GM21786 (cell line): ENCODE results near the gene GAD1.
A peak's percentile ranks its signal among the peaks of the same experiment; 100 is the strongest.

Source experiments
- ATAC-seq: cut with Tn5 transposase; IDR thresholded peaks from one replicate; pipeline ENCODE4 v1.9.1; 2021; ENCODE audit not compliant: unreplicated experiment

GAD1 gene

DNA sequence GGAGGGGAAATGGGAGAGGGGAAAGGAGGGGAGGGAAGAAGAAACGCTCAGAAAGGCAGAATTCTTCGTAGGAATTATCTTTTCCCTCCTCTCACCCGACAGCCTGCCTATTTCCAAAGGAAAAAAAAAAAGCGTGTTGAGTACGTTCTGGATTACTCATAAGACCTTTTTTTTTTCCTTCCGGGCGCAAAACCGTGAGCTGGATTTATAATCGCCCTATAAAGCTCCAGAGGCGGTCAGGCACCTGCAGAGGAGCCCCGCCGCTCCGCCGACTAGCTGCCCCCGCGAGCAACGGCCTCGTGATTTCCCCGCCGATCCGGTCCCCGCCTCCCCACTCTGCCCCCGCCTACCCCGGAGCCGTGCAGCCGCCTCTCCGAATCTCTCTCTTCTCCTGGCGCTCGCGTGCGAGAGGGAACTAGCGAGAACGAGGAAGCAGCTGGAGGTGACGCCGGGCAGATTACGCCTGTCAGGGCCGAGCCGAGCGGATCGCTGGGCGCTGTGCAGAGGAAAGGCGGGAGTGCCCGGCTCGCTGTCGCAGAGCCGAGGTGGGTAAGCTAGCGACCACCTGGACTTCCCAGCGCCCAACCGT lies at the start of gene GAD1:
Gene GAD1, plus strand, starts transcription at position 384 of the 589 bp plus-strand sequence. CDS start 1,705 bp downstream, outside the sequence.
- ATAC-seq, result no peak

DNA sequence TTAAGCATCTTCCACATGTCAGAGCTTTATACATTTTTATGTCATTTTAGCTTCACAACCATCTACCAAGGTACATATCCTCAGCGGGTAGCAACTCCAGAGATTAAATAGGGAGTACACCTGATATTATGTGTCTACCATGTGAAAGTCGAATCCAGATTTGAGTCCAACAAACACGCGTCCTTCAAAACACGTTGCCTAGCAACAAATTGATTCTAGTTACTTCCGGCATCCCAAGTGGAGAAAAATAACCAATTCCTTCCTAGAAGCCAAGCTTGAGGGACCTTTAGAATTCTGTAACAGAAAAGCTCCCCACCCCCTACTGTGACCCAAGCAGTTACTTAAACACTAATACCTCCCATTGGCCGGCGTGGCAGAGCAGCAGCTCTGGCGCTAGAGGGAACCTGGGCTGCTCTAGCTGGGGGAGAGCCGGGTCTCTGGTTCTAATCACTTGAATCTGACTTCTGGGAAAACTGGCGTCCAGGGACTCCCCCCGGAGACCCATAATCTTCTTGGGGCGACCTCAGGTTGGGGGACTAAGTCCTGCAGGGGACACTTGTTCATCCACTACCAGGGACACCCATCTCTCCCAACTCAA lies 46.6 kb upstream of the GAD1 start, which contains the start of gene ERICH2:
Gene ERICH2, plus strand, starts transcription at position 371 of the 598 bp plus-strand sequence. CDS start 304 bp downstream, outside the sequence.
- peak; percentile 49 for ATAC-seq

DNA sequence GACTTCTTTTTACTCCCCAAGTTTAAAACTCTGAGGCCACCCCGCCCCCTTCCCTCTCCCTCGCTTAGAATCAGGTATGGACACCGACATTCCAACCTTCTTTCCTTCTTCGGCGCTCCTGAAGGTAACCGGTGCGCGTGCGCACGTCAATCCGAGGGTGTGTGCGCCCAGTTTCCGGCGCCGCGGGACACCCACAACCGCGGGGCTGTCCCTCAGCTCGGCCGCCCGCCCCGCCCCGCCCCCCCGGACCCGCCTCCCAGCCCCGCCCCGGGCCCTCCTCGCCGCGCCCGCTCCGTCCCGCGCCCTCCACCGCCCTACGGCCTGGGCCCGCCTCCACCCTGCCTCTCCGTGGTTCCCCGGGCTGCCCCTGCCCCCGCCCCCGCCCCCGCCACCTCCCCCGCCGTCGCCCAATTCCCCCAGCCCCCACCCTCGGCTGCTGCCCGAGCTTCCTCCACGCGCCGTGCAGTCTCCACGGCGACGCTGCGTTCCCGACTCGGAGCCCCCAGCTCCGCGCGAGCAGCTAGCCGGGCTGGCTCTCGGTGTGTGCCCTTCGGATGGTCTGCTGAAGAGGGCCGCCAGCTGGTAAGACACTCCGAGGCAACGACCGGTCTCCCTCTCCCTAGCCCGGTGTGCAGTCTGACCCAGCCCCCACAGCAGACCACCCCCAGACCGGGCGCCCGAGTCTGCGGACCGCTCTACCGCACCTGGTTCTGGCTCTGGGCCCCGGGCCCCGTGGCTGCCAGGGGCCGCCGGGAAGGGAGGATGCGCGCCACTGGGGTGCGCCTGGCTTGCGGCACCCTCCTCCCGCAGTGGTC lies 45.9 kb upstream of the GAD1 start:
- ATAC-seq, result peak; percentile 81

DNA sequence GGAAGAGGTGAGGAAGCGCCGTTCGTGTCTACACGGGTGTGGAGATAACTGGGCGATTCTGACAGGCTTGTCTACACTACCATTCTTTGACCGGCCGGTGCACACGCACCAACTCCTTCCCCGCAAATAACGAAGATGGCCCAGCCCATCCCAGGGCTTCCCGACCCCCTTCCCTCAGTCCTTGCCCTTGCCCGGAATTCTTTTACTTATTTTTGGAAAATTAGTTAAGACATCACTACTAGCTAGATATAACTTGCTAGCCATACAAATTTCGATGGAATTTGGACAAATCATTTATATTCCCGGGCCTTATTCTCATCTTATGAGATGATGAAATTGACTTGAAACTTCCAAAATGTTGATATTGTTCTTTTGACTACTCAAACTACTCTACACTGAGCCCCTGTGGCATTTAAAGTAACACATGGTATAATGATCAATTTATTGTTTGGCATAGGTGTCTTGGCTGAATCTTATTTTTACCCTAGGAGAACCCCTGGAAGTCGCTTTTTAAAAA lies 45.2 kb upstream of the GAD1 start:
- ATAC-seq, result no peak

DNA sequence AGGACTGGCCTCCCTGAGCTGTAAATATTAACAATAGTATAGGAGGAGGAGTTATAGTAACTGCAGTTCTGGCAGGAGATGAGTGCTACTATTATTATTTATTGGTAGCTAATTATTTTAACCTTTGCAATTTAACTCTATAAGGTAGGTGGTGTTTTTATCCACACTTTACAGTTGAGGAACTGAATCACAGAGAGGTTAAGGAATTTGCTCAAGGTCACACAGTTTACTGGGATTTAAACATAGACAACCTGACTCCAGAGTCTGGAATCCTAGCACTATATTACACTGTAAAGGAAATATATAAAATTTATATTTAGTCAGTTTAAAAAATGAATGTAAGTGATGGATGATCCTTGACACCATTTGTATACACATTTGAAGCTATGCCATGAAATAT lies 44.4 kb upstream of the GAD1 start:
- no peak for ATAC-seq

DNA sequence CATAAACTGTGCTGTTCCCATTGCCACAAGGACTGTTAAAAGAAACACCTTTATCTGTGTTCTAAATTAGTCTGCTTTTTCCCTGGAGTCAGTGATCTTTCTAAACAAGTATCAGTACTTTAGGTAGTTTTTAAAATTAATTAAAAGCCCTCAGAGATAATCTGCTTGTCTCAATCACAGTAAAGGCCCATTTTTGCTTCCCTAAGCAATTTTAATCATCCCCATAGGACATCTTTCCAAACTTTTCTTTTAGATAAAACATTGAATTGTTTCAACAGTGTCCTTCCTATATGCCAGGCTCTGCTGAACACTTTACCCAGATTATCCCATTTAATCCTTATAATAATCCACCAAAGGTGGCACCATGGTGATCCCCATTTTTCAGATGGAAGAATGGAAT lies 42.6 kb upstream of the GAD1 start:
- ATAC-seq, result no peak

DNA sequence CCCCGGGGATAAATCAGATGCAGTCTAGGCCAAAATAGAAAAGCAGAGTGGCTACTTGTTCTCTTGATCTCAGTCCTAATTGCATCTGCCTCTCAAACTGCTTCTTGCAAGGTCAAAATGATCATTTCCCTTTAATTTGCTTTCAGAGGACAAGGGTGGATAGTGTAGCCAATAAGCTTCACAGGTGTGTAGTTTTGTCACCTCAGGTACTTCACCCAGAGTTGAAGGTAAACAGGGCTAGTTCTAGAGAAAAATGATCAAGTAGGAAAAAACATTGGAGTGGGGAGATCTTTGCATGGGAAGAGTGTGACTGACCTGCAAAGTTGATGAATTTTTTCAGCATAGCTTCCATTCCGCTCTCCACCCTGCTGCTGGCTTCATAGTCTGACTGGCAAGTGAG lies 37.8 kb upstream of the GAD1 start:
- no peak for ATAC-seq

DNA sequence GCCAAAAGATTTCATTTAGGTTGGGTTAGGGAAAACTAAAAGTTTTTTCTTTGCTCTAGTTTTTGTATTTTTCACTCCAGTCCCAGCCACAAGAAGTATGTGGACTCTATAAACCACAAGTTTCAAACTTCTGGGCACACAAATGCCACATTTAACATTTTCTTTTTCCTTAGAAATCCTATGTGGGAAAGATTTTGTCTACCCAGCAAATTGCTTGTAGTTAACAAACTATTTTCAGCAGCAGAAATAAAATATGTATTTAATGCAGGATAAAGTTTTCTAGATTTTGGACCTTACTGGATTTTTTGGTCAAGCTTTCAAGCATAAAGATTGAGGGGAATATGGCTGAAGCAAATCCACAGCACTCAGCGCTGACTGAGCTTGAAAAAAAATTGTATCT lies 37.4 kb upstream of the GAD1 start:
- no peak for ATAC-seq

DNA sequence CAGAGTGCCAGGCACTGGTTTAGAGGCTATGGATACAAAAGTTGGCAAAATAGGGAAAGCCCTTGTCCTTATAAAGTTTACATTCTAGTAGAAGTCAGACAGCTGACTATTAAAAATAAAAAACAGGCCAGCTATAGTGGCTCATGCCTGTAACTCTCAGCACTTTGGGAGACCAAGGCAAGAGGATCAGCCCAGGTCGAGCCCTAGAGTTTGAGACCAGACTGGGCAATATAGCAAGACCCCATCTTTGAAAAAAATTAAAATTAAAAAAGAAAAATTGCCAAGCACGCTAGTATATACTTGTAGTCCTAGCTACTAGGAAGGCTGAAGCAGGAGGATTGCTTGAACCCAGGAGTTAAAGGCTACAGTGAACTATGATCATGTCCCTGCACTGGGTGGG lies 34.0 kb upstream of the GAD1 start:
- no peak for ATAC-seq

DNA sequence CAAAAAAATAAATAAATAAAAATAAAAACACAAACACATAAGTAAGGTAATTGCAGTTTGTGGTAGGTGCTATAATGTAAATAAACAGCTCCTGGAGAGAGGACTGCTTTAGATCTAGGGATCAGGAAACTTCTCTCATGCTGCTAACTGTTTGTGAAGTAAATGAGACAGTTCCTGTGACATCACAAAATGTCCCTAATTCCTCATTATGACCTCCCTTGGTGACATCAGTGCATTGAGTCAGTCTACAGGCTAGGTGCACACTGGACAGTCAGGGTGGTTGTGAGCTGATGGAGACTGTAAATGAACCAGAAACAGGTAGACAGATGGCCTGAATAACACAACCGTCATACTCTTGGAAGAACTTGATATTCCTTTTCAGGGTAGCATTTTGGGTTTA lies 33.1 kb upstream of the GAD1 start:
- ATAC-seq, result no peak

DNA sequence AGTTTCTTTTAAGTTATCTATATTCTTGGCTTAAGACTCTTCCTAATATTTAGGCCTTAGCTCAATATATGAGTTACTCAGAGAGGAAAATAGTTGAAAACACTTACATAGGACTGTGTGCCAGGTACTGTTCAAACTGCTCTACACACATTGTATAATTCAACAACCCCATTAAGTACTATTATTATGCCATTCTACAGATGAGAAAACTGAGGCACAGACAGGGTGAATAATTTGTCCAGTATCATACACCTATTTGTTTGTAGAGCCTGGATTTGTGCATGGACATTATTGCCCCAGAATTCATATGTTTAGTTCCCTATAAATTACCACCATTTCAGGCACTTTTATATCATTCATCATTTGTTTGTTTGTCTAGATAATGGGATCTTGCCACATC lies 17.7 kb upstream of the GAD1 start:
- ATAC-seq, result no peak

DNA sequence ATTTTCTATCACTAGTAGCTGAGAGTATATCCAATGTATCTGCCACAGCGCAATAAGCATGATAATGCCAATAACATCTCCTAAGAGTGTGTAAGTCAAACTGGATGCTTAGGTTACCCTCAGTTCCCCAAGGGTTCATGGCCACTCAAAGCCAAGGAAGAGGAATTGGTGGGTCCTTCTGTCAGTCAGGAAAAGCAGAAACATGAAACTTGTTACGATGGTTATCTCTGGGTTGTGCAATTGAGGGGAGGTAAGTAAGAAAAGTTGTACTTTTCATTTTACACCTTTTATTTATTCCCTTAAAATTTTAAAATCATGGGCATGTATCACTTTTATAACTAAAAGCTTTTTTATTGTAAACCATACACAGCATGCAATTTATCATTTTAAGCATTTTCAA lies 10.1 kb upstream of the GAD1 start:
- ATAC-seq, result no peak

DNA sequence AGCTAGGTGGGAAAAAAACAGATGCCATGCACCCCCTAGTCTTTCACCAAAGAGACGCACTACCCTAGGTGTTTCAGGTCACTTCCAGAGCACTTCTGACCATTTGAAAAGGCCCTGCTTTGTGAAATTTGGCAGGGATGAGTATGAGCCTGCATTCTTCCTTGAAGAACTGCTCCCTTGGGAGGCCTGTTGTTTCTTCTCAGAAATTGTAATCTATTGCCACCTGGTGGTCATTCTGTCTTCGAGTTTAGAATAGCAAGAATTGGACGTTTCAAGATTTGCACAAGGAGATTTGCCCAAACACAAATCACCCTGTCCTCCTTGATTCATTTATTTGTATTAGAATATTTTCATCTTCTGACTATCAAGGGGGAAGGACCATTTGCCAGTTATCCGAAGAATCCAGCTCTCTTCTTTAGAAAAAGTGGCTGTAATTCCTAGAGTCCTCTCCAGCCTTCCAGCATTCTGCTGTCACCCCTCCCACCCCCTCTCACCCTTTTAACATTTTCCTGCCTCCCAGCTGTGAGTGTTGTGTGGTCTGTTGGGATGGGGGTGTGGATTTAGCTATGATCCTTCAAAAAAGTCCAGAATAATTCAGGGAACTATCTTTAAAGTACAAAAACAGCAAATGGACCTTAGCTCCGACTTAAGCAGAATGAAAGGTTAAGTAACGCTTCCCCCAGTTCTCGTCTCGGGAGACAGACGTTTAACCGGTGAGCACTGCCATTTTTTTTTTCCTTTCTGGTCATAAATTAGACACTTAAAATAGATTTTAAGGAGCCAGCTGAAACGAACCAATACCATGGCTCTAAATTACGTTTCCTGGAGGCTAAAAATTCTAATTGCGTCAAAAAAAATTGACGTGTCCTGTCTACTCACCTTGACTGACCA lies 3.7 kb upstream of the GAD1 start:
- ATAC-seq, result no peak

DNA sequence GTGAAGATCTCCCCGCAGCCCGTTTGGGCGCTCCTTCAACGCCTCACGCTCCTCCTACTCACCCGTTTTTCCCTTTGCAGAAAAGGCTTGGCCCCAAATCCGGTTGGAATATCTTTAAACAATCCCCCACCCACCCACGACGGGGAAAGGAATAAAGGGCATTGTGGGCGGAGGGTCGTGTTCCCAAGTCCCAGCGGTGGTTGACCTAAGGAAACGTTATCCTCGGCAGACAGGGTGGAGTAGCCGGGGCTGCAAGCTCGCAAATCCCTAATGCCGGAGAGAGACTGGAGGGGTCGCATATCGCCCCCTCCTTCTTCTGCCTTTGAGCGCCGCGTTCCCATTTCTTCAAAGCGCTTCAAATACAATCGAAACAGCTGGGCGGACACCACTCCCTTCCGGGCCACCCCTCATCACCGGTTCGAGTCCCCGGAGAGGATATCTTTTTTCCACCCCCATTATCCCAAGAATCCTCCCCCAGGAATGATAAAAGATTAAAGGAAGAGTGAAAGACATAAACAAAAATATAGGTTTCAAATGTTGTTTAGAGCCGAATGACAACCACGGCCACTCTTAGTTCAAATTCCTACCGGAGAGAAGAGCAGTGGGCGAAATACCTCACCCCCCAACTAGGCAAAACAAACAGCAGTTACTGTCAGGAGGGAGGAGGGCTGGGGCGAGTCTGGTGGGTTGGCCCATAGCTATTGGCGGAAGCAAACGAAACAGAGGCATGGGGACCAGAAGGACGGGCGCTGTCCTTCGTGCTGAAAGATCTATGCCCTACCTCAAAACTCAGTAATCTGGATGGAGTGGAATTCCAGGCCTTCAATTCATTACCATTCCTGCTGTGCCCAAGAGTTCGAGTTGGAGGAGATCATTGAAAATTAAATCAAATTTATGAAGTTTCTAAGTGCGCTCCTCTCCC lies 2.8 kb upstream of the GAD1 start:
- ATAC-seq, result no peak

DNA sequence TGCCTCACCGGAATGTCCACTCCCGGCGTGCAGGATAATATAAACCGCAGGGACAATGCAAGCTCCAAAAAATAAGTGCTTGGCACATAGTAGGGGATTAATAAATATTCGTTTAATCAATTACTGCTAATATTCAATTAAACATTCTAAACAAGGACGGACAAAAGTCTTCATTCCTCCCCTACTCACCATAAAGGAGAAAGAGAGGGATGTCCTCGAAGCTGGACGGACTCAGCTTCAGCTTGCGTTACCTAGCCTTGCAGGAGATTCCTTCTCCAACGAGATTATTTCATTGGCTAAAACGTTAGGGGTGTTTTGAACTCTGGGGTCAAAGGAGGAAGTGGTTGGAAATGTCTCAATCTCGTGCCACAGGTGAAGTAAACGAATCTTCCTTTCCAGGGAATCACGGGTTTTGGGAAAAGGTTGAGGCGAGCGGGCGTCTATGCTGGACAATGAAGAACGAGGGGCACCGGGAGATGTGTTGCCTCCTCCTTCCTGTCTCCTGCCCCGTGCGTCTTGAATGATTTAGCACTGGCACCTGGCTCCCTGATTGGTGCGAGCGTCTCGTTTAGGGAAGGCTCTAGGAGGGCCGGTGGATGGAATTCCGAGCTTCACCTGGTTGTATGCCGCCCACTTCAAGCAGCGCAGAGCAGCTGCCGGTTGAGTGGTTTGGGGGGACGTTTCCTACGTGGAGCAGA lies 2.0 kb upstream of the GAD1 start:
- no peak for ATAC-seq

DNA sequence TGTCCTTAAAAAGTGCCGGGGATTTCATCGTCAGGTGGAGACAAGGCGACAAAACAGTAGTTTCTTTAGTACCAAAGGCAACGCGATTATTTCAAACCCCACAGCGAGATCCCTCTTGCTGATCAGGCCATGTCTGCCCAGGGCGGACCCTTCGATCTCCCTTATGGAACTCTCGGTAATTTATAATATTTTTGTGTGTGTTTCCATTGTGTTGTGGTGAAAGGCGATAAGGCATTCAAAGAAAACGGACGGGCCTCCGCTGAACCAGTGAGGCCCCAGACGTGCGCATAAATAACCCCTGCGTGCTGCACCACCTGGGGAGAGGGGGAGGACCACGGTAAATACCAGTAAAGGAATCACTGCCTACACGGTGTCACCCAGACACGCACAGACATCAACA lies 1.4 kb upstream of the GAD1 start:
- no peak for ATAC-seq

DNA sequence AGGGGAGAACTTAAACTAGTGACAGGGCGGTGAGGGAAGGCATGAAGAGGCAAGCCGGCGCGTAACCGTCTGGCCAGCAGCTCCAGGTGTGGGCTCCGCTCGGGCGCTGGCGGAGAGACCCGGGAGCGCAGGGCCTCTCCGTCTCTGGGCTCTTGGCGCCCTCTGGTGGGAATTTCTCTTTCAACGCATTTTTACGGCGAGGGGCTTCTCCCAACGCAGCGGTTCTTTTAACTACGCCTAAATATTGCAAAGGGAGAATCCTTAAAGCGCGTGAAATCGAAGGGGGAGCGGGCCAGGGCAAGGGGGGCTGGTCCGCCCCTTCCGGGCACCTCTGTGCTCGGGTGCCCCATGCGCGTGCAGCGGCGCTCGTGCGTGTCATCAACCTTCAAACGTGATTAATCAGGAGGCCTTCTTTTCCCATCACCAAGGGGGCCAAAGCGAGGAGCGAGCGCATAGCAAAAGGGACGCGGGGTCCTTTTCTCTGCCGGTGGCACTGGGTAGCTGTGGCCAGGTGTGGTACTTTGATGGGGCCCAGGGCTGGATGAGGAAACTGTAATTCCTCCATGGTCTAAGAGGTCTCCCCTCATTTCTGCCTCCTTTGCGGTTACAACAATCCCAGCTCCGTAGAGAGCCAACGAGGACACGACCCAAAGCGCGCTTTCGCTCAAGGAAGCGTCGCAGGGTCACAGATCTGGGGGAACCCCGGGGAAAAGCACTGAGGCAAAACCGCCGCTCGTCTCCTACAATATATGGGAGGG lies 762 bp upstream of the GAD1 start:
- ATAC-seq, result peak; percentile 38
